CD4-positive, alpha-beta T cell treated with Interleukin-4 for 4 hours (primary cell): ENCODE results near the gene REG3A.

ENCODE experiments used
- DNase-seq: peaks from one replicate; pipeline ENCODE4 v3.0.0-alpha.2; 2020

Gene REG3A

DNA sequence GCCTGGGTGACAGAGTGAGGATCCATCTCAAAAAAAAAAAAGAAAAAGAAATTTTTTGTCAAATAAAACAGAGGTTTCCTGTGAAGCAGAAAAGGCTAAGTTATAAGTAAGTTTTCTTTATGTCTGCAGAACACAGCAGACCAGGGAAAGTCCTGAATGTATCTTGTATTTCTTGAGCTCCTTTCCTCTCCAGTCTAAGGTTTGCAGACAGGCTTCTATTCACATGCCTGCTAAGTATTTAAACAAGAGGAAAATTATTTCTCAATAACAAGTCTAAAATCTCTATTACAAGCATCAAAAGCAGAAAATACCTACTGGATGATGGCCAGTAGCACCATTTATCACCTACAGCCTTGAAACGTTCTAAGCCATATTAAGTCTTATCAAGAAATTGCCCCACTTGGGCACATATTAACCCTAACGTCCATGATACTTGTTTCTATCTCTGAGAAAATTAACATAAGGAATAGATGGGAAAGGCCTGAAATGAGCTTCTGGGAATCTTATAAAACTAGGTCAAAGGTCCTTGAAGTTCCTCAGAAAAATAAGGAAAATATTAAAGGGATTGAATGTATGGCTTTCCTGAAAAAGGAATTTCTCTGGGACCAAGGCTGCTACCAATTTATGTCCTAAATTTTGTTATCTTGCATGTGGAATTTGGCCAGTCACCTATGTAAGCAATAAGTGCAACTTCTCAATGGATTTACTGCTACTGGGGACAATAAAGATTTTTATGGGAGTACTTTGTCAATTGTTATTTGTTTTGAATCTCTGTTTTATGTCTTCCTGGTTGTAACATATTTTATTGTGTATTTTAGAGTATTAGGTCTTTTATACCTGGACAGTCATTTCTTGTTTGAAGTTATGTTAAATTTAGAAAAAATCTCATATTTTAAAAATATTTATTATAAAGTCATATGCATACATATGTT is 42.3 kb downstream of the REG3A start:
- DNase-seq: no peak

DNA sequence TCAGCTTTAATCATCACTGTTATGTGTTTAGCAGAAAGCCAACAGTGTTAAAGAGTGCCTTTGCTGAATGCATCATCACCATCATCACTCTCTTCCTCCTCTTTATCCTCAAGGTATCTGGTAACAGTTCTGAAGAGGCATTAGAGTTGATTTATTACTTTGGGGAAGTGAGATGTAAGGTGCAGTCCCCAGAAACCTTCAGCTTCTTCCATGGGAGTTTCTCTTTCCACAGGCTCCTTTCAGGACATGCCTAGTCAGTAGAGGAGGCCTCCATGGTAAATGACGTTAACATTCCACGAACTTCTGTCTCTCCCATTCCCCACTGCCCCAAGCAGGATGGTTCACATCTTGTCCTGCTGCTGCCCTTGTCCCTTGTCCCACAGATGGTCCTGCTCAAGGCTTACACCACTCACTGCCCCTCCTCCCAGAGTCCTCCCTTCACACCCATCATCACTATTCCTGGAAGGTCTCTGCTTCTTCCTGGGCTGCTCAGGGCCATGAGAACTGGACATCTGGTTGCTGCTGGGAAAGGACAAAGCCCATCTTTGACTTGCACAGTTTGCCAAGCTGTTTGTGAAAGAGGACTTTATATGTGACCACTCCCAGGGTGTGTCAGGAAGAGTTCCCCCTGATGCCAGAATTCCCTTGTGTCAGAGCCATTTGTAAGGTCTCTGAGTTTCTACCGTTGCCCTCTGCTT is 44.6 kb downstream of the REG3A start:
- DNase-seq: no peak

DNA sequence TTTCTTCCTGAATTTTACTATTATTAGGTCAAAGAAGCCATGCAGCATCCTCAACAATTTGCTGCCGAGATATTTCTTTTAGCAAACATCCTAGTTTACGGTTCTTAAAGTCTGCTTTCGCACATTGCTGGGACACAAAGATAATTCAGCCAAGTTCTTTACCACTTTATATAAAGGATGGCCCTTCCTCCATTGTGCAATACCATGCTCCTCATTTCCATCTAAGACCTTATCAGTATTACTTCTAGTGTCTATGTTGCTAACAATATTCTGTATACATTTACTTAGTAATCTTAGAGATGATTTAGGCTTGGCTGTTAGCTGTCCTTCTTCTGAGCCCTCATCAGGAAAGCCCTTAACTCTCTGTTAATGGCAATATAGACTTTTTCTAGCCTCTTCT is 47.3 kb downstream of the REG3A start:
- no peak for DNase-seq
